Measurements from ENCODE around the gene GNA15.
A peak's percentile ranks its signal among the peaks of the same experiment; 100 is the strongest.
"Not testable (repeated sequence)": the region's sequence is repeated elsewhere in the genome, so short reads cannot be mapped to it uniquely, and the experiment has no call there.

Gene GNA15

GRCh38 chr19:3150739-3151329 lies 15.0 kb downstream of the GNA15 start:
- DNase-seq = no peak

- DNase-seq = no peak
Measured at GRCh38 chr19:3151563-3152418, 16.0 kb downstream of the GNA15 start.

GRCh38 chr19:3152419-3152780 lies 16.6 kb downstream of the GNA15 start:
- DNase-seq = no peak

GRCh38 chr19:3153286-3154230 lies 17.7 kb downstream of the GNA15 start:
- DNase-seq = no peak

- not testable (repeated sequence) for DNase-seq
Measured at GRCh38 chr19:3154447-3154846, 18.6 kb downstream of the GNA15 start.

GRCh38 chr19:3154957-3155736 lies 19.3 kb downstream of the GNA15 start:
- DNase-seq = no peak

GRCh38 chr19:3157096-3157845 lies 21.4 kb downstream of the GNA15 start:
- no peak for DNase-seq

GRCh38 chr19:3159565-3159964 lies 23.7 kb downstream of the GNA15 start:
- DNase-seq = no peak

- DNase-seq = no peak
Measured at GRCh38 chr19:3160219-3160618, 24.4 kb downstream of the GNA15 start.

GRCh38 chr19:3161453-3161852 lies 25.6 kb downstream of the GNA15 start:
- no peak for DNase-seq

- DNase-seq = no peak
Measured at GRCh38 chr19:3162418-3163229, 26.8 kb downstream of the GNA15 start.

GRCh38 chr19:3163230-3163886 lies 27.5 kb downstream of the GNA15 start:
- DNase-seq = peak; percentile 57

- DNase-seq = no peak
Measured at GRCh38 chr19:3163943-3164342, 28.1 kb downstream of the GNA15 start.

GRCh38 chr19:3167533-3168272 lies 31.9 kb downstream of the GNA15 start:
- no peak for DNase-seq

GRCh38 chr19:3171894-3172672 lies 36.2 kb downstream of the GNA15 start:
- DNase-seq = no peak

GRCh38 chr19:3172673-3173000 lies 36.8 kb downstream of the GNA15 start:
- not testable (repeated sequence) for DNase-seq

GRCh38 chr19:3175781-3176714 lies 40.2 kb downstream of the GNA15 start:
- no peak for DNase-seq

Measured in NCI-H146 (cell line).